Colonic mucosa (tissue), 4 donors: Measurements from ENCODE around the gene MCC. TPM values are rescaled to one million over a fixed set of nuclear protein-coding genes. Genes with fewer than 3 reads are reported as not detected.

Experiments used
- DNase-seq: peaks from one replicate; pipeline ENCODE4 v3.0.0-alpha.2; 2020
- H3K27ac ChIP-seq: fragments of 200-600 bp; one replicate; pipeline ENCODE4 v1.8.0; 2021
- H3K27me3 ChIP-seq: fragments of 200-600 bp; one replicate; pipeline ENCODE4 v1.8.0; 2021
- H3K36me3 ChIP-seq: fragments of 200-600 bp; one replicate; pipeline ENCODE4 v1.8.0; 2021
- H3K4me1 ChIP-seq: fragments of 200-600 bp; one replicate; pipeline ENCODE4 v1.8.0; 2021; ENCODE audit warnings: mild to moderate bottlenecking
- H3K4me3 ChIP-seq: fragments of 200-600 bp; one replicate; pipeline ENCODE4 v1.8.0; 2021
- H3K9ac ChIP-seq, 2 donors: one replicate each; pipeline ENCODE4 v1.7.0; 2013; ENCODE audit warnings: control low read depth in 2 of 2, low read depth in 2 of 2, low read length in 2 of 2
- H3K9me3 ChIP-seq: fragments of 200-600 bp; one replicate; pipeline ENCODE4 v1.8.0; 2021
- CTCF ChIP-seq: fragments of 200-600 bp; IDR thresholded peaks from one replicate; pipeline ENCODE4 v1.8.0; 2022; ENCODE audit warnings: antibody characterized with exemption, mild to moderate bottlenecking
- intact Hi-C: fragments of 100-400 bp; cut with DNase I; formaldehyde crosslinking; loops from one replicate; pipeline ENCODE4 v1.14.1; 2022
- total RNA-seq, 2 donors: library from RNA; stranded (reverse); fragmentation: NEBNext Ultra II Directional in 1 of 2; extraction: Animal tissue kit (Norgen Biotek cat#: 25700) in 1 of 2; gene quantifications; one replicate each; pipeline ENCODE4 v1.2.1, GENCODE V29; 2021
- donor health status: healthy.
- donor health status: DM: no; HTN: no; CAD: no.
- donor health status: DM: no; HTN: no; CAD: no.

The MCC gene
- total RNA-seq, 2 donors from 2014 or later = 1.9 to 3.1 TPM

- H3K4me3 ChIP-seq = no peak overlapping the region
- no peak for TF ChIP-seq CTCF
- no peak for DNase-seq
- no peaks in the 10 kb centered on the region for H3K27me3 ChIP-seq
- H3K27ac ChIP-seq = no peak overlapping the region
- no peaks in the 10 kb centered on the region for H3K4me1 ChIP-seq
- H3K9ac ChIP-seq = no peak overlapping the region
- intact Hi-C loops = no loop called here
- H3K9me3 ChIP-seq = no peaks in the 10 kb centered on the region
- no peaks in the 10 kb centered on the region for H3K36me3 ChIP-seq
Observed at GRCh38 chr5:113052041-113052795, 436.0 kb downstream of the MCC start.

- Histone ChIP-seq H3K27me3 (no peaks in the 10 kb centered on the region), H3K4me3 (no peak overlapping the region), H3K27ac (no peak overlapping the region), H3K9me3 (no peaks in the 10 kb centered on the region), H3K9ac (no peak overlapping the region), H3K4me1 (no peaks in the 10 kb centered on the region), H3K36me3 (no peaks in the 10 kb centered on the region)
- no peak for TF ChIP-seq CTCF
- DNase-seq = no peak
- intact Hi-C loops = no loop called here
Observed at GRCh38 chr5:113050721-113051382, 437.4 kb downstream of the MCC start.

- Histone ChIP-seq H3K27ac (no peak overlapping the region), H3K4me1 (no peaks in the 10 kb centered on the region), H3K36me3 (no peaks in the 10 kb centered on the region), H3K9me3 (no peaks in the 10 kb centered on the region), H3K27me3 (no peaks in the 10 kb centered on the region), H3K9ac (no peak overlapping the region), H3K4me3 (no peak overlapping the region)
- no peak for DNase-seq
- intact Hi-C loops = no loop called here
- TF ChIP-seq CTCF = no peak
Observed at GRCh38 chr5:113048931-113049330, 439.3 kb downstream of the MCC start.

- no peak for DNase-seq
- Histone ChIP-seq H3K27ac (no peak overlapping the region), H3K36me3 (no peaks in the 10 kb centered on the region), H3K4me1 (no peaks in the 10 kb centered on the region), H3K4me3 (no peak overlapping the region), H3K27me3 (no peaks in the 10 kb centered on the region), H3K9me3 (no peaks in the 10 kb centered on the region), H3K9ac (no peak overlapping the region)
- TF ChIP-seq CTCF = no peak
- intact Hi-C loops = no loop called here
Observed at GRCh38 chr5:113047733-113048652, 440.3 kb downstream of the MCC start.

GRCh38 chr5:113047234-113047633, 441.0 kb downstream of the MCC start:
- Histone ChIP-seq H3K4me3 (no peak overlapping the region), H3K9me3 (no peaks in the 10 kb centered on the region), H3K9ac (no peak overlapping the region), H3K4me1 (no peaks in the 10 kb centered on the region), H3K27me3 (no peaks in the 10 kb centered on the region), H3K36me3 (no peaks in the 10 kb centered on the region), H3K27ac (no peak overlapping the region)
- intact Hi-C loops = no loop called here
- no peak for TF ChIP-seq CTCF
- DNase-seq = no peak
